ENCODE results near the gene PADI2. TPM values are rescaled to one million over a fixed set of nuclear protein-coding genes. Genes with fewer than 3 reads are reported as not detected.

The PADI2 gene
- total and polyA plus RNA-seq, 12 donors, result 0.20 to 0.88 (median 0.44) TPM; not detected in 2

DNA sequence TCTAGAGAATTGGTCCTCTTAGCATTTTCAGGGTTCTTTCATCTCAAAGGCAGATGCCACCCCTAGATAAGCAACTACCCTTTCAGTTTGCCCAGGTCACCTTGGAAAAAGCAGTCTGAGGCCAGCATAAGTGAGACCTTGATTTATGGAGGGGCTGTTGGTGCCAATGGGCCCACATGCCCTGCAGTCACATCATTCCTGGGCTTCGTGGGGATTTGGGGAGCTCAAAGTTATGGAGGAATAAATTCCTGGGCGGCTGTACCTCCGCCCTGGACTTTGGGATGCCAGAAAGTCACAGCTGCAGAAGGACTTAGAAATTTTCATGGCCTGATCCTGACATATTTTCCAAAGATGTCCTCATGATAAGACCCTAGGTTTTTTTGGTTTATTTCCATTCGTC is 62.7 kb downstream of the PADI2 start:
- intact Hi-C loops (cut with DNase I), result no loop called here
- TF ChIP-seq, protein P1, sequence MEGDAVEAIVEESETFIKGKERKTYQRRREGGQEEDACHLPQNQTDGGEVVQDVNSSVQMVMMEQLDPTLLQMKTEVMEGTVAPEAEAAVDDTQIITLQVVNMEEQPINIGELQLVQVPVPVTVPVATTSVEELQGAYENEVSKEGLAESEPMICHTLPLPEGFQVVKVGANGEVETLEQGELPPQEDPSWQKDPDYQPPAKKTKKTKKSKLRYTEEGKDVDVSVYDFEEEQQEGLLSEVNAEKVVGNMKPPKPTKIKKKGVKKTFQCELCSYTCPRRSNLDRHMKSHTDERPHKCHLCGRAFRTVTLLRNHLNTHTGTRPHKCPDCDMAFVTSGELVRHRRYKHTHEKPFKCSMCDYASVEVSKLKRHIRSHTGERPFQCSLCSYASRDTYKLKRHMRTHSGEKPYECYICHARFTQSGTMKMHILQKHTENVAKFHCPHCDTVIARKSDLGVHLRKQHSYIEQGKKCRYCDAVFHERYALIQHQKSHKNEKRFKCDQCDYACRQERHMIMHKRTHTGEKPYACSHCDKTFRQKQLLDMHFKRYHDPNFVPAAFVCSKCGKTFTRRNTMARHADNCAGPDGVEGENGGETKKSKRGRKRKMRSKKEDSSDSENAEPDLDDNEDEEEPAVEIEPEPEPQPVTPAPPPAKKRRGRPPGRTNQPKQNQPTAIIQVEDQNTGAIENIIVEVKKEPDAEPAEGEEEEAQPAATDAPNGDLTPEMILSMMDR (IDR thresholded peaks at IDR 0.05), result no peak
- no peak for TF ChIP-seq POLR2A (IDR thresholded peaks at IDR 0.05)
- H3K27me3 ChIP-seq, result no peaks in the 10 kb centered on the region
- H3K36me3 ChIP-seq (replicated peaks in 1 of 2), result no peaks in the 10 kb centered on the region
- H3K4me3 ChIP-seq, result no peak overlapping the region
- no peak overlapping the region for H3K27ac ChIP-seq
- H3K9me3 ChIP-seq (replicated peaks in 1 of 3), result no peaks in the 10 kb centered on the region
- peak in 1 of 7 donors; percentile 33 for DNase-seq
- WGBS, 4 donors, result 74 to 92% (median 80%) methylated on average over 2 to 4 of the region's 4 CpGs
- H3K4me1 ChIP-seq (replicated peaks in 1 of 2), result peaks cover 11 to 14% of the 10 kb centered on the region in 2 donors

DNA sequence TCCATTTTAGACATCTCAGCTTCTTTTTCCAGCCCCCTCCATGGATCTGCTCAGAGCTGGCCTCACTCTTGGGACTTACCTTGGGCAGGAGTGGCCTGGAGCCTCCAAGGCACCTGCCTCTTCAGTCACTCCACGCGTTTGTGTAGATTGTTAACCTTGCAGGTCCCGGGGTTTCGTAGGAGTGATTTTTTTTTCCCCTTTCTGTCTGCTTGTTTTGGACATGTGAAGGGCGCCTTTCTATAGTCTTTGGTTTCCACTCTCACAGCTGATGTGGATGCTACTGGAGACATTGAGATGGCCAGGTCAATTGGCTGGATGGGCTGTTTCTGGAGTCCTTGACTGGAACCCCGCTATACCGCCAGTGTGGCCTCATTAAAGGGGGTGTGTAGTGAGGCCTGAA is 63.5 kb downstream of the PADI2 start:
- no peak overlapping the region for H3K4me3 ChIP-seq
- DNase-seq, result peak in 1 of 7 donors; percentile 50

DNA sequence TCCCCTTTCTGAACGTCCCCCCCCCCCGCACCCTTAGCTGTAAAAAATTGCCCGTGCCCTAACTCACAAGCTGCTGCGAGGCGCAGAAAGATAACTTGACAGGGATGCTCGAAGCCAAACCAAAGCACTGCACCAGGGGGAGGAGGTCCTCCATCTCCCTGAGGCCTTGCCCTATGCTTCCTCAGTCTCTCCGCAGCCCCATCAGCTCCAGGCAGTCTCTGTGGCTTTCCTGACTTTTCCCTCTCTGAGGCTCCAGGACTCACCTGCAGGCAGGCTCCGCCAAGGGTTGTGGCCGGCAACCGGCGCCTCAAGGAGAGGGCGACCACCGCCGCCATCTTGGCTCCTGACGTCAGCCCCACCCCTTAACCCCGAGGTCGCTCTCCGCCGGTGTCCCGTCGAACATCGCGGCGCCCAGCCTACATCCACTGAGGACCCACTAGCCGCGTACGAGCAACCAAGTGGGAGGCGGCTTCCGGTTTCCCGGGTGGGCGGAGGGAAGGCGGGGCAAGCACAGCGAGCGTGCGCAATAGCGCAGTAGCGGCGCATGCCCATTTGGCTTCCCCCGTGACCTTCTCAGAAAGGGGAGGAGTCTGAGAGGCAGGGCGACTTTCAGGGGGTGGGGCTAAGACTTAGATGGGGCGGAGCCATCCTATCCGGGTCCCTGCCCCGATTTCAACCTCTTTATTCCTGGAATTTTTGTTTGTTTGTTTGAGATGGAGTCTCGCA is 65.4 kb downstream of the PADI2 start, which contains the start of gene SDHB:
SDHB (minus strand) TSS at position 348 of the 726 bp plus-strand sequence; CDS start at position 335, 13 bp downstream.
- H3K27me3 ChIP-seq, result no peaks in the 10 kb centered on the region
- intact Hi-C loops (cut with DNase I), result loop anchor here in 1 of 2 donors (5.0 kb wide), 1 partner anchor 97 kb away; no protein-coding TSS in a partner anchor
- peak; percentile 98 to 99 (median 99) for DNase-seq
- no peaks in the 10 kb centered on the region for H3K9me3 ChIP-seq (replicated peaks in 1 of 3)
- peaks cover 0 to 15% of the 10 kb centered on the region in 2 donors for H3K36me3 ChIP-seq (replicated peaks in 1 of 2)
- H3K4me1 ChIP-seq (replicated peaks in 1 of 2), result peaks cover 11 to 14% of the 10 kb centered on the region in 2 donors
- WGBS, 4 donors, result 0 to 5% (median 1%) methylated on average over 12 to 44 of the region's 44 CpGs
- TF ChIP-seq, protein P1 (IDR thresholded peaks at IDR 0.05), result no peak
- peak; percentile 89 to 99 for TF ChIP-seq POLR2A (IDR thresholded peaks at IDR 0.05)
- peak within 1 kb of the TSS in 4 of 5 donors; percentile 74 to 90 (median 86) for H3K27ac ChIP-seq
- H3K4me3 ChIP-seq, result peak within 1 kb of the TSS; percentile 56 to 79 (median 62)

More for the DNA sequence above, 63.5 kb downstream of the PADI2 start:
- H3K27me3 ChIP-seq, result no peaks in the 10 kb centered on the region
- peaks cover 11 to 14% of the 10 kb centered on the region in 2 donors for H3K4me1 ChIP-seq (replicated peaks in 1 of 2)
- intact Hi-C loops (cut with DNase I), result no loop called here
- whole genome bisulfite sequencing, 4 donors, result 86 to 93% (median 89%) methylated on average over 7 of the region's 7 CpGs
- no peaks in the 10 kb centered on the region for H3K36me3 ChIP-seq (replicated peaks in 1 of 2)
- H3K27ac ChIP-seq, result no peak overlapping the region
- TF ChIP-seq POLR2A (IDR thresholded peaks at IDR 0.05), result no peak
- TF ChIP-seq, protein P1 (IDR thresholded peaks at IDR 0.05), result no peak
- H3K9me3 ChIP-seq (replicated peaks in 1 of 3), result no peaks in the 10 kb centered on the region

DNA sequence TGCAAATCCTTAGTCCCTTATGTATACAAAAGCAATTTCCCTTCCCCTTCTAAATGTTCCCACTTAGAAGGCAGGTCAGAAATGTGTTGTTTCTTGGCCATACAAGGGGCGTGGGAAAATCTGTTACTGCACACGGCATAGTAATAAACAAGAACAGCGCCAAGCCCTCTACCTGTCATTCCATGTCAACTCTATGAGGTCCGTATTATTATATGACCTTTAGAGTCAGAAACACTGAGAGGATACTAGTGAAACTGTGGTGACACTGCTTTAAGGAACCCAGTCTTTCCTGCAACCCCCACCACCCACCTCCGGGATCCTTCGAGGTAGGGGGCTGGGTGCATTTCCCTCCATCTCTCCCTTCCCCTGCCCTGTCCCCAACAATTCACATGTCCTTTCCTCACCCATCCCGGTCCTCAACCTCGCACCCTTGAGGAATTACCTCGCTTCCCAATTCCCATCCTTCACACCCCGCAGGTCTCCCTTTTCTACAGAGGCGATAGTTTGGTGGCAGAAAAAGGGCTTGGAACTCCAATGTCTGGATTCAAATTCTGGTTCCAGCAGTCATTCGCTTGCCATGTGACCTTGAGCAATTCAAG is 66.1 kb downstream of the PADI2 start:
- DNase-seq, result no peak
- Histone ChIP-seq H3K4me3 (peak overlapping the region; percentile 56 to 79 (median 62)), H3K27ac (peak overlapping the region in 4 of 5 donors; percentile 74 to 90 (median 86)), H3K4me1 (replicated peaks in 1 of 2) (peaks cover 11 to 14% of the 10 kb centered on the region in 2 donors), H3K27me3 (no peaks in the 10 kb centered on the region), H3K9me3 (replicated peaks in 1 of 3) (no peaks in the 10 kb centered on the region), H3K36me3 (replicated peaks in 1 of 2) (peaks cover 0 to 15% of the 10 kb centered on the region in 2 donors)
- no peak for TF ChIP-seq POLR2A (IDR thresholded peaks at IDR 0.05)
- TF ChIP-seq, protein P1 (IDR thresholded peaks at IDR 0.05), result no peak
- WGBS, 4 donors, result 4 to 6% (median 5%) methylated on average over 12 of the region's 12 CpGs
- intact Hi-C loops (cut with DNase I), result loop anchor here in 1 of 2 donors (5.0 kb wide), 1 partner anchor 96 kb away; no protein-coding TSS in a partner anchor
